ENCODE data around the gene AXIN2. TPM values are rescaled to one million over a fixed set of nuclear protein-coding genes. Genes with fewer than 3 reads are reported as not detected.
"Not testable (repeated sequence)": the region's sequence is repeated elsewhere in the genome, so short reads cannot be mapped to it uniquely, and the experiment has no call there.

Gene AXIN2
- total RNA-seq, 1 donor from 2014 or later, result 8.9 TPM

GRCh38 chr17:65487990-65488389, 73.5 kb downstream of the AXIN2 start:
- Histone ChIP-seq H4K20me1 (ENCODE audit: insufficient read depth, low read length) (no peaks in the 10 kb centered on the region), H3K36me3 (ENCODE audit: insufficient read depth, low read length) (no peaks in the 10 kb centered on the region), H3K27ac (ENCODE audit: low read depth, low read length) (no peak overlapping the region), H3K9me3 (ENCODE audit: insufficient read depth, low read depth, low read length) (no peaks in the 10 kb centered on the region), H3K4me2 (ENCODE audit: low read length) (no peak overlapping the region), H2AFZ (ENCODE audit: low read depth, low read length) (no peak overlapping the region), H3K4me3 (ENCODE audit: insufficient read depth, low read depth, low read length) (no peak overlapping the region), H3K79me2 (ENCODE audit: insufficient read depth, low read length) (no peaks in the 10 kb centered on the region), H3K4me1 (ENCODE audit: insufficient read depth, low read length) (peaks cover 7% of the 10 kb centered on the region), H3K27me3 (ENCODE audit: insufficient read depth, low read length) (no peaks in the 10 kb centered on the region), H3K9ac (ENCODE audit: low read length) (no peak overlapping the region)
- DNase-seq (ENCODE audit: low read depth), result no peak
- Mint-ChIP-seq H3K27me3 (ENCODE audit: low read depth, unreplicated experiment) (peaks cover 36% of the 10 kb centered on the region), H3K9me3 (ENCODE audit: unreplicated experiment) (peaks cover 4% of the 10 kb centered on the region), H3K27ac (ENCODE audit: unreplicated experiment) (no peak overlapping the region), H3K4me3 (ENCODE audit: unreplicated experiment) (no peak overlapping the region), H3K4me1 (ENCODE audit: low read depth, unreplicated experiment) (no peaks in the 10 kb centered on the region), H3K36me3 (ENCODE audit: low read depth, unreplicated experiment) (peaks cover 3% of the 10 kb centered on the region)
- no peak for FAIRE-seq
- no peak for TF ChIP-seq CTCF (IDR thresholded peaks at IDR 0.05; ENCODE audit: insufficient read depth, low read depth, low read length)
- no peak for TF ChIP-seq EZH2 (IDR thresholded peaks at IDR 0.05; ENCODE audit: insufficient read depth, low read length)

- FAIRE-seq, result no peak
- H3K9me3 ChIP-seq (ENCODE audit: insufficient read depth, low read depth, low read length), result no peaks in the 10 kb centered on the region
- H3K4me2 ChIP-seq (ENCODE audit: low read length), result no peak overlapping the region
- peaks cover 4% of the 10 kb centered on the region for H3K9me3 Mint-ChIP-seq (ENCODE audit: unreplicated experiment)
- no peaks in the 10 kb centered on the region for H3K27me3 ChIP-seq (ENCODE audit: insufficient read depth, low read length)
- no peak overlapping the region for H3K9ac ChIP-seq (ENCODE audit: low read length)
- no peaks in the 10 kb centered on the region for H3K4me1 Mint-ChIP-seq (ENCODE audit: low read depth, unreplicated experiment)
- peaks cover 29% of the 10 kb centered on the region for H3K27me3 Mint-ChIP-seq (ENCODE audit: low read depth, unreplicated experiment)
- peaks cover 3% of the 10 kb centered on the region for H3K36me3 Mint-ChIP-seq (ENCODE audit: low read depth, unreplicated experiment)
- no peaks in the 10 kb centered on the region for H3K79me2 ChIP-seq (ENCODE audit: insufficient read depth, low read length)
- no peak overlapping the region for H2AFZ ChIP-seq (ENCODE audit: low read depth, low read length)
- no peak overlapping the region for H3K4me3 Mint-ChIP-seq (ENCODE audit: unreplicated experiment)
- no peak for TF ChIP-seq CTCF (IDR thresholded peaks at IDR 0.05; ENCODE audit: insufficient read depth, low read depth, low read length)
- TF ChIP-seq EZH2 (IDR thresholded peaks at IDR 0.05; ENCODE audit: insufficient read depth, low read length), result no peak
- no peak for DNase-seq (ENCODE audit: low read depth)
- H3K36me3 ChIP-seq (ENCODE audit: insufficient read depth, low read length), result no peaks in the 10 kb centered on the region
- no peak overlapping the region for H3K27ac ChIP-seq (ENCODE audit: low read depth, low read length)
- no peak overlapping the region for H3K4me3 ChIP-seq (ENCODE audit: insufficient read depth, low read depth, low read length)
- H3K27ac Mint-ChIP-seq (ENCODE audit: unreplicated experiment), result no peak overlapping the region
- no peaks in the 10 kb centered on the region for H4K20me1 ChIP-seq (ENCODE audit: insufficient read depth, low read length)
- H3K4me1 ChIP-seq (ENCODE audit: insufficient read depth, low read length), result peaks cover 7% of the 10 kb centered on the region
These were observed 74.3 kb downstream of the AXIN2 start for GRCh38 chr17:65487161-65487560.

GRCh38 chr17:65485388-65486299, 75.8 kb downstream of the AXIN2 start:
- Histone ChIP-seq H3K27me3 (ENCODE audit: insufficient read depth, low read length) (no peaks in the 10 kb centered on the region), H3K9me3 (ENCODE audit: insufficient read depth, low read depth, low read length) (no peaks in the 10 kb centered on the region), H3K4me1 (ENCODE audit: insufficient read depth, low read length) (peaks cover 7% of the 10 kb centered on the region), H3K9ac (ENCODE audit: low read length) (no peak overlapping the region), H3K36me3 (ENCODE audit: insufficient read depth, low read length) (no peaks in the 10 kb centered on the region), H3K79me2 (ENCODE audit: insufficient read depth, low read length) (no peaks in the 10 kb centered on the region), H3K27ac (ENCODE audit: low read depth, low read length) (no peak overlapping the region), H4K20me1 (ENCODE audit: insufficient read depth, low read length) (no peaks in the 10 kb centered on the region), H2AFZ (ENCODE audit: low read depth, low read length) (no peak overlapping the region), H3K4me2 (ENCODE audit: low read length) (peak overlapping the region; percentile 19), H3K4me3 (ENCODE audit: insufficient read depth, low read depth, low read length) (no peak overlapping the region)
- DNase-seq (ENCODE audit: low read depth) (peak; percentile 67), FAIRE-seq (no peak)
- H3K36me3 Mint-ChIP-seq (ENCODE audit: low read depth, unreplicated experiment), result peaks cover 3% of the 10 kb centered on the region
- H3K4me3 Mint-ChIP-seq (ENCODE audit: unreplicated experiment), result no peak overlapping the region
- no peak for TF ChIP-seq CTCF (IDR thresholded peaks at IDR 0.05; ENCODE audit: insufficient read depth, low read depth, low read length)
- TF ChIP-seq EZH2 (IDR thresholded peaks at IDR 0.05; ENCODE audit: insufficient read depth, low read length), result no peak
- H3K9me3 Mint-ChIP-seq (ENCODE audit: unreplicated experiment), result peaks cover 4% of the 10 kb centered on the region
- H3K27me3 Mint-ChIP-seq (ENCODE audit: low read depth, unreplicated experiment), result peaks cover 17% of the 10 kb centered on the region
- H3K27ac Mint-ChIP-seq (ENCODE audit: unreplicated experiment), result no peak overlapping the region
- no peaks in the 10 kb centered on the region for H3K4me1 Mint-ChIP-seq (ENCODE audit: low read depth, unreplicated experiment)

- H3K4me3 Mint-ChIP-seq (ENCODE audit: unreplicated experiment); H3K36me3 ChIP-seq (ENCODE audit: insufficient read depth, low read length); H3K36me3 Mint-ChIP-seq (ENCODE audit: low read depth, unreplicated experiment); H3K4me1 ChIP-seq (ENCODE audit: insufficient read depth, low read length); H3K9ac ChIP-seq (ENCODE audit: low read length); H3K9me3 ChIP-seq (ENCODE audit: insufficient read depth, low read depth, low read length); DNase-seq (ENCODE audit: low read depth); H4K20me1 ChIP-seq (ENCODE audit: insufficient read depth, low read length); H2AFZ ChIP-seq (ENCODE audit: low read depth, low read length); H3K27me3 ChIP-seq (ENCODE audit: insufficient read depth, low read length); H3K4me3 ChIP-seq (ENCODE audit: insufficient read depth, low read depth, low read length); H3K4me1 Mint-ChIP-seq (ENCODE audit: low read depth, unreplicated experiment); FAIRE-seq; H3K79me2 ChIP-seq (ENCODE audit: insufficient read depth, low read length); H3K4me2 ChIP-seq (ENCODE audit: low read length); H3K27ac ChIP-seq (ENCODE audit: low read depth, low read length); H3K9me3 Mint-ChIP-seq (ENCODE audit: unreplicated experiment); H3K27ac Mint-ChIP-seq (ENCODE audit: unreplicated experiment): not testable (repeated sequence)
- peaks cover 12% of the 10 kb centered on the region for H3K27me3 Mint-ChIP-seq (ENCODE audit: low read depth, unreplicated experiment)
These were observed 77.0 kb downstream of the AXIN2 start for GRCh38 chr17:65484405-65484804.

Measured in astrocyte (in vitro differentiated cells and primary cell).